Neural cell (in vitro differentiated cells): ENCODE measurements around the gene PITHD1. TPM values are rescaled to one million over a fixed set of nuclear protein-coding genes. Genes with fewer than 3 reads are reported as not detected.
"Not testable (repeated sequence)": the region's sequence is repeated elsewhere in the genome, so short reads cannot be mapped to it uniquely, and the experiment has no call there.

Source experiments
- H2AFZ ChIP-seq: fragments of 200-600, 300-800 bp; sonication (generic), shearing (Covaris generic); 2 replicates; pipeline ENCODE4 v1.6.0; 2014; ENCODE audit warnings: low read depth, mild to moderate bottlenecking, antibody characterized with exemption, low read length, moderate library complexity
- H3F3A ChIP-seq: fragments of 200-600 bp; shearing (Covaris generic); 2 replicates; pipeline ENCODE4 v1.6.1; 2016; ENCODE audit warnings: mild to moderate bottlenecking, moderate library complexity, mixed read lengths, antibody characterized with exemption, low read length; ENCODE audit not compliant: insufficient read depth, poor library complexity, severe bottlenecking
- H3K27ac ChIP-seq: fragments of 200-600, 300-800 bp; sonication (generic), shearing (Covaris generic); 2 replicates; pipeline ENCODE4 v1.5.1; 2014; ENCODE audit warnings: mild to moderate bottlenecking, low read length, moderate library complexity
- H3K27me3 ChIP-seq: fragments of 300-800, 200-600 bp; sonication (generic), shearing (Covaris generic); 2 replicates; pipeline ENCODE4 v1.6.0; 2014; ENCODE audit warnings: mild to moderate bottlenecking, low read depth, low read length, moderate library complexity; ENCODE audit not compliant: insufficient read depth
- H3K36me3 ChIP-seq: fragments of 300-800, 200-600 bp; sonication (generic), shearing (Covaris generic); 2 replicates; pipeline ENCODE4 v1.5.1; 2014; ENCODE audit warnings: mild to moderate bottlenecking, antibody characterized with exemption, low read length, moderate library complexity; ENCODE audit not compliant: insufficient read depth
- H3K4me2 ChIP-seq: fragments of 300-800, 200-600 bp; sonication (generic), shearing (Covaris generic); 2 replicates; pipeline ENCODE4 v1.6.0; 2014; ENCODE audit warnings: mild to moderate bottlenecking, low read length
- H3K4me3 ChIP-seq: fragments of 300-800, 200-600 bp; sonication (generic), shearing (Covaris generic); 2 replicates; pipeline ENCODE4 v1.5.1; 2014; ENCODE audit warnings: mild to moderate bottlenecking, low read length, moderate library complexity
- H3K79me2 ChIP-seq: fragments of 200-600 bp; shearing (Covaris generic); replicated peaks from 2 replicates; pipeline ENCODE4 v1.6.0; 2014; ENCODE audit warnings: mild to moderate bottlenecking, low read length, moderate library complexity; ENCODE audit not compliant: insufficient read depth
- H3K9ac ChIP-seq: fragments of 300-800, 200-600 bp; sonication (generic), shearing (Covaris generic); 2 replicates; pipeline ENCODE4 v1.6.1; 2016; ENCODE audit warnings: mild to moderate bottlenecking, low read length, mixed read lengths
- H3K9me2 ChIP-seq: fragments of 200-600 bp; shearing (Covaris generic); 2 replicates; pipeline ENCODE4 v1.6.1; 2016; ENCODE audit warnings: mild to moderate bottlenecking, low read length, mixed read lengths; ENCODE audit not compliant: insufficient read depth
- H3K9me3 ChIP-seq: fragments of 200-600, 300-800 bp; sonication (generic), shearing (Covaris generic); 2 replicates; pipeline ENCODE4 v1.6.1; 2016; ENCODE audit warnings: mild to moderate bottlenecking, mixed run types, low read length, moderate library complexity, mixed read lengths
- H4K20me1 ChIP-seq: fragments of 200-600 bp; shearing (Covaris generic); 2 replicates; pipeline ENCODE4 v1.6.1; 2016; ENCODE audit warnings: mild to moderate bottlenecking, mixed run types; ENCODE audit not compliant: insufficient read depth
- CTCF ChIP-seq: fragments of 450-650 bp; IDR thresholded peaks from 2 replicates; pipeline ENCODE4 v1.5.1; 2014; ENCODE audit warnings: antibody characterized with exemption, mild to moderate bottlenecking, moderate library complexity; ENCODE audit not compliant: poor library complexity, severe bottlenecking
- EP300 ChIP-seq: fragments of 450-650 bp; conservative IDR thresholded peaks from 2 replicates; pipeline ENCODE4 v1.6.1; 2014; ENCODE audit warnings: antibody characterized with exemption, mild to moderate bottlenecking, moderate library complexity; ENCODE audit not compliant: poor library complexity, severe bottlenecking
- EZH2 ChIP-seq: fragments of 200-600, 300-800 bp; shearing (Covaris generic), sonication (generic); IDR thresholded peaks from 2 replicates; pipeline ENCODE4 v1.6.1; 2014; ENCODE audit warnings: antibody characterized with exemption, low read length, borderline replicate concordance, mild to moderate bottlenecking; ENCODE audit not compliant: insufficient read depth, poor library complexity, severe bottlenecking
- MXI1 ChIP-seq: fragments of 450-650 bp; conservative IDR thresholded peaks from 2 replicates; pipeline ENCODE4 v1.6.1; 2014; ENCODE audit warnings: antibody characterized with exemption, mild to moderate bottlenecking; ENCODE audit not compliant: poor library complexity, severe bottlenecking
- POLR2AphosphoS5 ChIP-seq: IDR thresholded peaks from 2 replicates; pipeline ENCODE4 v1.6.1; 2012
- RAD21 ChIP-seq: fragments of 450-650 bp; conservative IDR thresholded peaks from 2 replicates; pipeline ENCODE4 v1.6.1; 2014; ENCODE audit warnings: antibody characterized with exemption, mild to moderate bottlenecking, moderate library complexity
- SMC3 ChIP-seq: fragments of 450-650 bp; conservative IDR thresholded peaks from 2 replicates; pipeline ENCODE4 v1.6.1; 2014; ENCODE audit warnings: antibody characterized with exemption, mild to moderate bottlenecking, moderate library complexity; ENCODE audit not compliant: poor library complexity
- TAF1 ChIP-seq: IDR thresholded peaks from 2 replicates; pipeline ENCODE4 v1.6.1; 2012; ENCODE audit warnings: low read depth
- polyA plus RNA-seq: library from polyadenylated mRNA; depleted of rRNA; stranded (reverse); fragments of >200 nt; gene quantifications from 2 replicates; pipeline ENCODE4 v1.2.3, GENCODE V29; 2014
- TF ChIP-seq, protein P1 (sequence below): IDR thresholded peaks from 2 replicates; pipeline ENCODE4 v1.6.1; 2012; ENCODE audit warnings: borderline replicate concordance

The PITHD1 gene
- polyA plus RNA-seq, 1 donor from 2014 or later: 267 TPM

GRCh38 chr1:23776217-23776616 is 2.0 kb upstream of the PITHD1 start:
- Histone ChIP-seq H3K27me3 (no peaks in the 10 kb centered on the region), H3K9ac (no peak overlapping the region), H3K79me2 (peaks cover 17% of the 10 kb centered on the region), H2AFZ (no peak overlapping the region), H3F3A (no peaks in the 10 kb centered on the region), H3K4me3 (no peak overlapping the region), H3K27ac (no peak overlapping the region), H3K9me2 (no peaks in the 10 kb centered on the region), H4K20me1 (no peaks in the 10 kb centered on the region), H3K4me2 (no peak overlapping the region), H3K36me3 (no peaks in the 10 kb centered on the region), H3K9me3 (no peaks in the 10 kb centered on the region)
- TF ChIP-seq RAD21: no peak
- TF ChIP-seq CTCF: no peak
- TF ChIP-seq, protein P1, sequence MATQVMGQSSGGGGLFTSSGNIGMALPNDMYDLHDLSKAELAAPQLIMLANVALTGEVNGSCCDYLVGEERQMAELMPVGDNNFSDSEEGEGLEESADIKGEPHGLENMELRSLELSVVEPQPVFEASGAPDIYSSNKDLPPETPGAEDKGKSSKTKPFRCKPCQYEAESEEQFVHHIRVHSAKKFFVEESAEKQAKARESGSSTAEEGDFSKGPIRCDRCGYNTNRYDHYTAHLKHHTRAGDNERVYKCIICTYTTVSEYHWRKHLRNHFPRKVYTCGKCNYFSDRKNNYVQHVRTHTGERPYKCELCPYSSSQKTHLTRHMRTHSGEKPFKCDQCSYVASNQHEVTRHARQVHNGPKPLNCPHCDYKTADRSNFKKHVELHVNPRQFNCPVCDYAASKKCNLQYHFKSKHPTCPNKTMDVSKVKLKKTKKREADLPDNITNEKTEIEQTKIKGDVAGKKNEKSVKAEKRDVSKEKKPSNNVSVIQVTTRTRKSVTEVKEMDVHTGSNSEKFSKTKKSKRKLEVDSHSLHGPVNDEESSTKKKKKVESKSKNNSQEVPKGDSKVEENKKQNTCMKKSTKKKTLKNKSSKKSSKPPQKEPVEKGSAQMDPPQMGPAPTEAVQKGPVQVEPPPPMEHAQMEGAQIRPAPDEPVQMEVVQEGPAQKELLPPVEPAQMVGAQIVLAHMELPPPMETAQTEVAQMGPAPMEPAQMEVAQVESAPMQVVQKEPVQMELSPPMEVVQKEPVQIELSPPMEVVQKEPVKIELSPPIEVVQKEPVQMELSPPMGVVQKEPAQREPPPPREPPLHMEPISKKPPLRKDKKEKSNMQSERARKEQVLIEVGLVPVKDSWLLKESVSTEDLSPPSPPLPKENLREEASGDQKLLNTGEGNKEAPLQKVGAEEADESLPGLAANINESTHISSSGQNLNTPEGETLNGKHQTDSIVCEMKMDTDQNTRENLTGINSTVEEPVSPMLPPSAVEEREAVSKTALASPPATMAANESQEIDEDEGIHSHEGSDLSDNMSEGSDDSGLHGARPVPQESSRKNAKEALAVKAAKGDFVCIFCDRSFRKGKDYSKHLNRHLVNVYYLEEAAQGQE: no peak
- TF ChIP-seq MXI1: no peak

- Histone ChIP-seq H3K79me2 (peaks cover 25% of the 10 kb centered on the region), H3K9ac (no peak overlapping the region), H2AFZ (no peak overlapping the region), H3K27me3 (no peaks in the 10 kb centered on the region), H3K4me2 (no peak overlapping the region), H4K20me1 (no peaks in the 10 kb centered on the region), H3K4me3 (peak overlapping the region; percentile 80), H3F3A (no peaks in the 10 kb centered on the region), H3K9me2 (no peaks in the 10 kb centered on the region), H3K36me3 (no peaks in the 10 kb centered on the region), H3K9me3 (no peaks in the 10 kb centered on the region), H3K27ac (no peak overlapping the region)
- TF ChIP-seq SMC3 (no peak), CTCF (no peak), EP300 (no peak), RAD21 (no peak), EZH2 (no peak), MXI1 (no peak), POLR2AphosphoS5 (no peak), TAF1 (no peak)
- TF ChIP-seq, protein P1: no peak
Observed at GRCh38 chr1:23779826-23780371, 1.7 kb downstream of the PITHD1 start.

DNA sequence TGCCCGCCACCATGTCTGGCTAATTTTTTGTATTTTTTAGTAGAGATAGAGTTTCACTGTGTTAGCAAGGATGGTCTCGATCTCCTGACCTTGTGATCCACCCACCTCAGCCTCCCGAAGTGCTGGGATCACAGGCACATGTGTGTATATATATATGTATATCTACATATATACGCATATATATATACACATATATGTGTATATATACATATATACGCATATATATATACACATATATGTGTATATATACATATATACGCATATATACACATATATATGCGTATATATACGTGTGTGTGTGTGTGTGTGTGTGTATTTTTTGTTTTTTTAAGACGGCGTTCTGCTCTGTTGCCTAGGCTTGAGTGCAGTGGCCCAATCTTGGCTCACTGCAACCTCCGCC is 4.9 kb downstream of the PITHD1 start:
- not testable (repeated sequence) for H3K9ac ChIP-seq, H3F3A ChIP-seq, H3K36me3 ChIP-seq, H3K4me3 ChIP-seq, H3K27ac ChIP-seq, H3K9me2 ChIP-seq, H2AFZ ChIP-seq, H4K20me1 ChIP-seq, H3K27me3 ChIP-seq, H3K4me2 ChIP-seq, H3K9me3 ChIP-seq
- H3K79me2 ChIP-seq: peaks cover 25% of the 10 kb centered on the region
